ENCODE results near the gene ZNF77. TPM values are rescaled to one million over a fixed set of nuclear protein-coding genes. Genes with fewer than 3 reads are reported as not detected.
"Not testable (repeated sequence)": the region's sequence is repeated elsewhere in the genome, so short reads cannot be mapped to it uniquely, and the experiment has no call there.

The ZNF77 gene
- total and polyA plus RNA-seq, 2 donors (not counting 1 experiment from before 2014, with no cell fraction given), result 4.0 to 6.4 TPM

DNA sequence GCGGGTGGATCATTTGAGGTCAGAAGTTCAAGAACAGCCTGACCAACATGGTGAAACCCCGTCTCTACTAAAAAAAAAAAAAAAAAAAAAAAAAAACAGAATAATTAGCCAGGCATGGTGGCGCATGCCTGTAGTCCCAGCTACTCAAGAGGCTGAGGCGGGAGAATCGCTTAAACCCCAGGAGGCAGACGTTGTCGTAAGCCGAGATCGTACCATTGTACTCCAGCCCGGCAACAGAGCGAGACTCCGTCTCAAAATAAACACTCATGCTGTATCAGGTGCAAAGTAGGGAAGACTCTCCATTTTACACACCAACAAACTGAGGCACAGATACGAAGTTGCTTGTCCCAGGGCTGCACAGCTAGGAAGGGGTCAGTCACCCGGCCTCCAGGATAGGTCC lies 48.2 kb upstream of the ZNF77 start:
- Histone ChIP-seq H4K20me1 (ENCODE audit: control insufficient read depth, insufficient read depth, low read length, poor library complexity, severe bottlenecking) (no peaks in the 10 kb centered on the region), H2AFZ (ENCODE audit: insufficient read depth, low read depth, low read length, poor library complexity, severe bottlenecking) (no peak overlapping the region), H3K4me3 (ENCODE audit: control extremely low read depth in 1 of 5, extremely low read depth in 1 of 5, insufficient read depth in 1 of 5, low read depth in 2 of 5, low read length in 4 of 5) (no peak overlapping the region), H3K79me2 (ENCODE audit: control insufficient read depth, insufficient read depth, low read length) (no peaks in the 10 kb centered on the region), H3K9me3 (ENCODE audit: control extremely low read depth in 1 of 3, control insufficient read depth in 2 of 3, insufficient read depth in 1 of 3, low read length in 2 of 3) (peaks cover 0 to 3% (median 0%) of the 10 kb centered on the region in 3 donors), H3K4me1 (ENCODE audit: control insufficient read depth in 2 of 2, insufficient read depth in 2 of 2, low read length in 2 of 2) (no peaks in the 10 kb centered on the region), H3K27ac (ENCODE audit: low read length in 2 of 2) (no peak overlapping the region), H3K27me3 (replicated peaks in 1 of 4; ENCODE audit: control extremely low read depth in 1 of 4, control insufficient read depth in 3 of 4, insufficient read depth in 4 of 4, low read length in 3 of 4) (peaks cover 0 to 3% (median 0%) of the 10 kb centered on the region in 4 experiments), H3K36me3 (replicated peaks in 1 of 2; ENCODE audit: control extremely low read depth in 1 of 2, control insufficient read depth in 1 of 2, extremely low read depth in 1 of 2, insufficient read depth in 2 of 2, low read length in 1 of 2) (no peaks in the 10 kb centered on the region), H3K4me2 (replicated peaks; ENCODE audit: low read depth, low read length, poor library complexity, severe bottlenecking) (no peak overlapping the region), H3K9ac (ENCODE audit: low read length) (no peak overlapping the region)
- H3K27ac Mint-ChIP-seq, result no peak overlapping the region
- H3K27me3 Mint-ChIP-seq, result peaks cover 3% of the 10 kb centered on the region
- intact Hi-C loops (cut with micrococcal nuclease), result no loop called here
- H3K9me3 Mint-ChIP-seq (ENCODE audit: insufficient read depth), result no peaks in the 10 kb centered on the region
- DNase-seq, result no peak
- ChIA-PET CTCF (no interaction called here), POLR2A (no interaction called here)
- H3K4me1 Mint-ChIP-seq, result no peaks in the 10 kb centered on the region
- 88% methylated on average over 13 of the region's 14 CpGs for WGBS (ENCODE audit: insufficient coverage)
- TF ChIP-seq EZH2 (IDR thresholded peaks at IDR 0.05; ENCODE audit: borderline replicate concordance, insufficient read depth, low read depth, low read length, poor library complexity, severe bottlenecking) (no peak), CTCF (IDR thresholded peaks at IDR 0.05) (no peak)
- ATAC-seq (ENCODE audit: low read depth), result no peak
- H3K4me3 Mint-ChIP-seq, result no peak overlapping the region

DNA sequence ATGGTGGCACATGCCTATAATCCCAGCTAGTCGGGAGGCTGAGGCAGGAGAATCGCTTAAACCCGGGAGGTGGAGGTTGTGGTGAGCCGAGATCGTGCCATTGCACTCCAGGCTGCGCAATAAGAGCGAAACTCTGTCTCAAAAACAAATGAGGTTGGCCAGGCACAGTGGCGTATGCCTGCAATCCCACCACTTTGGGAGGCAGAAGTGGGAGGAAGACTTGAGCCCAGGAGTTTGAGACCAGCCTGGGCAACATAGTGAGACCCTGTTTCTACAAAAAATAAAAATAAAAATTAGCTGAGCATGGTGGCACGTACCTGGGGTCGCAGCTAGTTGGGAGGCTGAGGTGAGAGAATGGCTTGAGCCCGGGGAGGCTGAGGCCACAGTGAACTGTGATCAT lies 47.6 kb upstream of the ZNF77 start:
- H3K27ac ChIP-seq (ENCODE audit: low read length in 2 of 2); H3K27me3 ChIP-seq (replicated peaks in 1 of 4; ENCODE audit: control extremely low read depth in 1 of 4, control insufficient read depth in 3 of 4, insufficient read depth in 4 of 4, low read length in 3 of 4); H3K27me3 Mint-ChIP-seq; H3K4me3 ChIP-seq (ENCODE audit: control extremely low read depth in 1 of 5, extremely low read depth in 1 of 5, insufficient read depth in 1 of 5, low read depth in 2 of 5, low read length in 4 of 5); H3K9me3 ChIP-seq (ENCODE audit: control extremely low read depth in 1 of 3, control insufficient read depth in 2 of 3, insufficient read depth in 1 of 3, low read length in 2 of 3); H4K20me1 ChIP-seq (ENCODE audit: control insufficient read depth, insufficient read depth, low read length, poor library complexity, severe bottlenecking); H3K4me1 ChIP-seq (ENCODE audit: control insufficient read depth in 2 of 2, insufficient read depth in 2 of 2, low read length in 2 of 2); H3K9me3 Mint-ChIP-seq (ENCODE audit: insufficient read depth); H3K4me1 Mint-ChIP-seq; DNase-seq; H2AFZ ChIP-seq (ENCODE audit: insufficient read depth, low read depth, low read length, poor library complexity, severe bottlenecking); H3K9ac ChIP-seq (ENCODE audit: low read length); CTCF ChIA-PET; ATAC-seq (ENCODE audit: low read depth); H3K79me2 ChIP-seq (ENCODE audit: control insufficient read depth, insufficient read depth, low read length); H3K27ac Mint-ChIP-seq; H3K4me3 Mint-ChIP-seq; H3K36me3 ChIP-seq (replicated peaks in 1 of 2; ENCODE audit: control extremely low read depth in 1 of 2, control insufficient read depth in 1 of 2, extremely low read depth in 1 of 2, insufficient read depth in 2 of 2, low read length in 1 of 2); POLR2A ChIA-PET; intact Hi-C loops (cut with micrococcal nuclease); H3K4me2 ChIP-seq (replicated peaks; ENCODE audit: low read depth, low read length, poor library complexity, severe bottlenecking): not testable (repeated sequence)
- WGBS (ENCODE audit: insufficient coverage), result 90% methylated on average over 7 of the region's 11 CpGs

Measured in B cell (primary cell).